ENCODE data around the gene NAPSA. TPM values are rescaled to one million over a fixed set of nuclear protein-coding genes. Genes with fewer than 3 reads are reported as not detected.

NAPSA gene
- total RNA-seq, 1 donor: not detected

GRCh38 chr19:50376166-50377050 is 11.0 kb upstream of the NAPSA start, which contains the start of gene NR1H2:
TSS of gene NR1H2 (plus strand) at chr19:50376457. CDS start at chr19:50377606, 1,149 bp downstream.
- peak; percentile 99 for DNase-seq (ENCODE audit: low read depth)
- peak within 1 kb of the TSS; percentile 91 for H3K4me3 ChIP-seq (ENCODE audit: low read depth, low read length)
- no peak for TF ChIP-seq CTCF (IDR thresholded peaks at IDR 0.05; ENCODE audit: insufficient read depth, low read length)

GRCh38 chr19:50371914-50372475 is 6.6 kb upstream of the NAPSA start:
- no peak for DNase-seq (ENCODE audit: low read depth)
- no peak for TF ChIP-seq CTCF (IDR thresholded peaks at IDR 0.05; ENCODE audit: insufficient read depth, low read length)
- no peak overlapping the region for H3K4me3 ChIP-seq (ENCODE audit: low read depth, low read length)

- peak; percentile 75 for TF ChIP-seq CTCF (IDR thresholded peaks at IDR 0.05; ENCODE audit: insufficient read depth, low read length)
- DNase-seq (ENCODE audit: low read depth): peak; percentile 93
- peak overlapping the region; percentile 88 for H3K4me3 ChIP-seq (ENCODE audit: low read depth, low read length)
Measured at GRCh38 chr19:50368649-50369570, 3.5 kb upstream of the NAPSA start.

GRCh38 chr19:50362656-50363424 is 2.6 kb downstream of the NAPSA start:
- TF ChIP-seq CTCF (IDR thresholded peaks at IDR 0.05; ENCODE audit: insufficient read depth, low read length): no peak
- H3K4me3 ChIP-seq (ENCODE audit: low read depth, low read length): no peak overlapping the region
- DNase-seq (ENCODE audit: low read depth): no peak

- H3K4me3 ChIP-seq (ENCODE audit: low read depth, low read length): no peak overlapping the region
- no peak for DNase-seq (ENCODE audit: low read depth)
- no peak for TF ChIP-seq CTCF (IDR thresholded peaks at IDR 0.05; ENCODE audit: insufficient read depth, low read length)
Measured at GRCh38 chr19:50362030-50362412, 3.4 kb downstream of the NAPSA start.

All from fibroblast of the aortic adventitia (primary cell).